Neuronal stem cell (in vitro differentiated cells): ENCODE data around the gene NOL4L.

Experiments
- DNase-seq: peaks from one replicate; pipeline ENCODE4 v3.0.0-alpha.2; 2013; ENCODE audit warnings: low spot score
- H2AFZ ChIP-seq: one replicate; pipeline ENCODE4 v1.6.1; 2013; ENCODE audit warnings: mild to moderate bottlenecking, low read length, inconsistent platforms
- H2AK5ac ChIP-seq: 2 replicates; pipeline ENCODE4 v1.6.1; 2013; ENCODE audit warnings: low read depth, mild to moderate bottlenecking, inconsistent platforms, low read length, moderate library complexity, mixed read lengths
- H2BK120ac ChIP-seq: 2 replicates; pipeline ENCODE4 v1.6.1; 2013; ENCODE audit warnings: low read depth, mild to moderate bottlenecking, inconsistent platforms, low read length, moderate library complexity, mixed read lengths
- H2BK12ac ChIP-seq: one replicate; pipeline ENCODE4 v1.6.1; 2013; ENCODE audit warnings: low read length, inconsistent platforms
- H2BK15ac ChIP-seq: 2 replicates; pipeline ENCODE4 v1.6.1; 2013; ENCODE audit warnings: mild to moderate bottlenecking, low read length, inconsistent platforms, mixed read lengths
- H2BK5ac ChIP-seq: one replicate; pipeline ENCODE4 v1.6.1; 2013; ENCODE audit warnings: inconsistent platforms, mild to moderate bottlenecking, low read length, moderate library complexity
- H3K14ac ChIP-seq: one replicate; pipeline ENCODE4 v1.6.1; 2013; ENCODE audit warnings: low read length, inconsistent platforms
- H3K18ac ChIP-seq: 2 replicates; pipeline ENCODE4 v1.6.1; 2013; ENCODE audit warnings: low read length, inconsistent platforms
- H3K23ac ChIP-seq: 2 replicates; pipeline ENCODE4 v1.6.1; 2013; ENCODE audit warnings: low read depth, mild to moderate bottlenecking, mixed read lengths, low read length, inconsistent platforms; ENCODE audit not compliant: poor library complexity
- H3K27ac ChIP-seq: replicated peaks from 3 replicates; pipeline ENCODE4 v1.5.1; 2013; ENCODE audit warnings: low read length, inconsistent platforms
- H3K27me3 ChIP-seq, 3 experiments: 2 replicates each; pipeline ENCODE4 v1.6.1; 2013; ENCODE audit warnings: low read length in 3 of 3, mild to moderate bottlenecking in 2 of 3, inconsistent platforms in 1 of 3, low read depth in 1 of 3, mixed read lengths in 1 of 3, moderate library complexity in 1 of 3; ENCODE audit not compliant: control insufficient read depth in 3 of 3, insufficient read depth in 3 of 3
- H3K36me3 ChIP-seq, 2 donors: replicated peaks in 1 of 2; 2 replicates each; pipeline ENCODE4 v1.6.1; 2013; ENCODE audit warnings: low read length in 2 of 2; ENCODE audit not compliant: control insufficient read depth in 2 of 2, insufficient read depth in 2 of 2
- H3K4ac ChIP-seq: 2 replicates; pipeline ENCODE4 v1.6.1; 2013; ENCODE audit warnings: inconsistent platforms, mild to moderate bottlenecking, low read length, moderate library complexity
- H3K4me1 ChIP-seq, 2 donors: 1 replicate in 1 of 2; 2 replicates in 1 of 2; pipeline ENCODE4 v1.6.1; 2013; ENCODE audit warnings: low read length in 2 of 2, low read depth in 1 of 2; ENCODE audit not compliant: control insufficient read depth in 2 of 2, insufficient read depth in 1 of 2
- H3K4me2 ChIP-seq: one replicate; pipeline ENCODE4 v1.6.1; 2013; ENCODE audit warnings: mild to moderate bottlenecking, low read length, inconsistent platforms; ENCODE audit not compliant: insufficient read depth, poor library complexity, severe bottlenecking
- H3K4me3 ChIP-seq, 2 donors: 2 replicates each; pipeline ENCODE4 v1.5.1; 2013; ENCODE audit warnings: low read length in 2 of 2, mild to moderate bottlenecking in 2 of 2, inconsistent platforms in 1 of 2, moderate library complexity in 1 of 2
- H3K79me1 ChIP-seq: one replicate; pipeline ENCODE4 v1.6.1; 2013; ENCODE audit warnings: low read depth, mild to moderate bottlenecking, inconsistent platforms, low read length, moderate library complexity
- H3K9ac ChIP-seq: one replicate; pipeline ENCODE4 v1.6.1; 2013; ENCODE audit warnings: mild to moderate bottlenecking, low read depth, low read length, inconsistent platforms; ENCODE audit not compliant: poor library complexity
- H3K9me3 ChIP-seq, 2 donors: replicated peaks in 1 of 2; 2 replicates each; pipeline versions ENCODE3 to v1.6.1; 2013; ENCODE audit warnings: low read length in 2 of 2, mild to moderate bottlenecking in 2 of 2, inconsistent platforms in 1 of 2, low read depth in 1 of 2, mixed read lengths in 1 of 2, moderate library complexity in 1 of 2; ENCODE audit not compliant: control insufficient read depth in 2 of 2, insufficient read depth in 1 of 2
- H4K8ac ChIP-seq: one replicate; pipeline ENCODE4 v1.6.1; 2013; ENCODE audit warnings: low read depth, mild to moderate bottlenecking, inconsistent platforms, low read length, moderate library complexity
- H4K91ac ChIP-seq: one replicate; pipeline ENCODE4 v1.6.1; 2013; ENCODE audit warnings: low read length, low read depth, mild to moderate bottlenecking, inconsistent platforms; ENCODE audit not compliant: poor library complexity
- WGBS, 2 donors: extraction: QIAGEN DNeasy Blood & Tissue Kit; methylation state at CpG; one replicate each; pipeline ENCODE4 v1.1.7; 2013; ENCODE audit warnings: missing lambda C conversion rate in 2 of 2, mixed read lengths in 1 of 2; ENCODE audit not compliant: insufficient read length in 2 of 2, insufficient replicate concordance in 1 of 2; ENCODE audit errors: extremely low coverage in 2 of 2; 5-methylcytosine and 5-hydroxymethylcytosine counted together

Gene NOL4L

GRCh38 chr20:32569380-32570305 is 15.5 kb downstream of the NOL4L start:
- H3K4me3 ChIP-seq, result no peak overlapping the region
- H3K36me3 ChIP-seq, result no peaks in the 10 kb centered on the region
- no peaks in the 10 kb centered on the region for H3K27me3 ChIP-seq
- H3K9me3 ChIP-seq, result no peaks in the 10 kb centered on the region
- peaks cover 17 to 22% of the 10 kb centered on the region in 2 donors for H3K4me1 ChIP-seq
- no peak overlapping the region for H3K4me2 ChIP-seq
- H2BK12ac ChIP-seq, result no peak overlapping the region
- no peak overlapping the region for H2BK120ac ChIP-seq
- H4K8ac ChIP-seq, result no peak overlapping the region
- H3K9ac ChIP-seq, result no peak overlapping the region
- no peak overlapping the region for H2BK15ac ChIP-seq
- H2BK5ac ChIP-seq, result no peak overlapping the region
- H3K14ac ChIP-seq, result no peak overlapping the region
- H3K23ac ChIP-seq, result no peak overlapping the region
- H3K27ac ChIP-seq, result no peak overlapping the region
- H2AK5ac ChIP-seq, result peak overlapping the region; percentile 2
- no peak overlapping the region for H3K4ac ChIP-seq
- H2AFZ ChIP-seq, result no peak overlapping the region
- DNase-seq, result no peak
- WGBS, 2 donors, result no CpG with 5 or more reads among the region's 9 CpGs
- no peaks in the 10 kb centered on the region for H3K79me1 ChIP-seq
- no peak overlapping the region for H4K91ac ChIP-seq
- peak overlapping the region; percentile 61 for H3K18ac ChIP-seq

- WGBS, 2 donors, result no CpG with 5 or more reads among the region's 3 CpGs
- Histone ChIP-seq H2BK120ac (no peak overlapping the region), H3K18ac (no peak overlapping the region), H2AFZ (no peak overlapping the region), H3K79me1 (no peaks in the 10 kb centered on the region), H3K4me1 (peaks cover 16 to 20% of the 10 kb centered on the region in 2 donors), H3K4me3 (no peak overlapping the region), H3K4me2 (no peak overlapping the region), H3K36me3 (no peaks in the 10 kb centered on the region), H2BK15ac (no peak overlapping the region), H3K9me3 (no peaks in the 10 kb centered on the region), H3K27ac (no peak overlapping the region), H3K27me3 (no peaks in the 10 kb centered on the region), H2BK12ac (no peak overlapping the region), H3K14ac (no peak overlapping the region), H4K91ac (no peak overlapping the region), H3K9ac (no peak overlapping the region), H2AK5ac (no peak overlapping the region), H2BK5ac (no peak overlapping the region), H3K23ac (no peak overlapping the region), H3K4ac (no peak overlapping the region), H4K8ac (no peak overlapping the region)
- DNase-seq, result no peak
Measured at GRCh38 chr20:32569018-32569379, 16.1 kb downstream of the NOL4L start.

- H3K27me3 ChIP-seq, result no peaks in the 10 kb centered on the region
- H4K8ac ChIP-seq, result no peak overlapping the region
- peak overlapping the region; percentile 51 for H2AK5ac ChIP-seq
- H2BK5ac ChIP-seq, result no peak overlapping the region
- no peak overlapping the region for H3K4me2 ChIP-seq
- H3K4ac ChIP-seq, result no peak overlapping the region
- no peak overlapping the region for H3K14ac ChIP-seq
- H3K9me3 ChIP-seq, result no peaks in the 10 kb centered on the region
- H4K91ac ChIP-seq, result no peak overlapping the region
- no peak overlapping the region for H3K9ac ChIP-seq
- no peaks in the 10 kb centered on the region for H3K36me3 ChIP-seq
- H3K4me1 ChIP-seq, result peaks cover 14 to 27% of the 10 kb centered on the region in 2 donors
- H2BK120ac ChIP-seq, result peak overlapping the region; percentile 42
- no peak overlapping the region for H2BK15ac ChIP-seq
- H3K18ac ChIP-seq, result peak overlapping the region; percentile 65
- no peak overlapping the region for H3K27ac ChIP-seq
- 98 to 100% methylated on average over 3 of the region's 6 CpGs for WGBS, 2 donors
- H3K23ac ChIP-seq, result peak overlapping the region; percentile 30
- DNase-seq, result no peak
- H2BK12ac ChIP-seq, result no peak overlapping the region
- H2AFZ ChIP-seq, result no peak overlapping the region
- H3K4me3 ChIP-seq, result peak overlapping the region in 1 of 2 donors; percentile 31
- H3K79me1 ChIP-seq, result peaks cover 1% of the 10 kb centered on the region
Measured at GRCh38 chr20:32567384-32568178, 17.6 kb downstream of the NOL4L start.
